Bronchial epithelial cell (primary cell): Measurements from ENCODE around the gene CLSTN2. TPM values are rescaled to one million over a fixed set of nuclear protein-coding genes. Genes with fewer than 3 reads are reported as not detected.
"Not testable (repeated sequence)": the region's sequence is repeated elsewhere in the genome, so short reads cannot be mapped to it uniquely, and the experiment has no call there.

Experiments
- DNase-seq: peaks from one replicate; pipeline ENCODE4 v3.0.0-alpha.2; 2010; ENCODE audit warnings: low read depth
- FAIRE-seq: peaks from 2 replicates; lab custom pipeline; 2011; peaks lifted over from hg19 to GRCh38; lab: Jason Lieb, UNC
- H3K27me3 ChIP-seq: 2 replicates; pipeline ENCODE4 v1.5.1; 2011; ENCODE audit warnings: low read length; ENCODE audit not compliant: control insufficient read depth, insufficient read depth
- H3K36me3 ChIP-seq: 2 replicates; pipeline ENCODE4 v1.5.1; 2011; ENCODE audit warnings: low read length; ENCODE audit not compliant: control insufficient read depth, insufficient read depth
- H3K4me3 ChIP-seq: 2 replicates; pipeline ENCODE4 v1.5.1; 2011; ENCODE audit warnings: mild to moderate bottlenecking, low read depth, low read length, control low read depth
- CTCF ChIP-seq: IDR thresholded peaks from 2 replicates; pipeline ENCODE4 v1.5.1; 2011; ENCODE audit warnings: mild to moderate bottlenecking, moderate library complexity, low read length, control low read depth, inconsistent platforms; ENCODE audit not compliant: insufficient read depth, severe bottlenecking
- total RNA-seq: library from RNA; depleted of rRNA; stranded (reverse); fragments of >200 nt; gene quantifications from 2 replicates; pipeline ENCODE4 v1.2.1, GENCODE V29; 2014

CLSTN2 gene
- total RNA-seq, 1 donor from 2014 or later, result 0.26 TPM

- FAIRE-seq, result no peak
- DNase-seq, result no peak
- H3K4me3 ChIP-seq, result no peak overlapping the region
- no peaks in the 10 kb centered on the region for H3K36me3 ChIP-seq
- no peak for TF ChIP-seq CTCF
- H3K27me3 ChIP-seq, result no peaks in the 10 kb centered on the region
These were observed 473.3 kb downstream of the CLSTN2 start for GRCh38 chr3:140408252-140408651.

GRCh38 chr3:140416666-140417065 lies 481.7 kb downstream of the CLSTN2 start:
- DNase-seq (no peak), FAIRE-seq (no peak)
- Histone ChIP-seq H3K4me3 (no peak overlapping the region), H3K27me3 (no peaks in the 10 kb centered on the region), H3K36me3 (no peaks in the 10 kb centered on the region)
- TF ChIP-seq CTCF, result no peak

GRCh38 chr3:140420621-140421357 lies 485.8 kb downstream of the CLSTN2 start:
- Histone ChIP-seq H3K36me3 (no peaks in the 10 kb centered on the region), H3K27me3 (no peaks in the 10 kb centered on the region), H3K4me3 (no peak overlapping the region)
- no peak for TF ChIP-seq CTCF
- no peak for FAIRE-seq
- DNase-seq, result no peak

- FAIRE-seq (no peak), DNase-seq (peak; percentile 47)
- no peak overlapping the region for H3K4me3 ChIP-seq
- TF ChIP-seq CTCF, result no peak
- H3K36me3 ChIP-seq, result no peaks in the 10 kb centered on the region
- no peaks in the 10 kb centered on the region for H3K27me3 ChIP-seq
These were observed 486.9 kb downstream of the CLSTN2 start for GRCh38 chr3:140421884-140422283.

GRCh38 chr3:140423146-140423545 lies 488.2 kb downstream of the CLSTN2 start:
- no peak overlapping the region for H3K4me3 ChIP-seq
- DNase-seq, result no peak
- no peak for FAIRE-seq
- H3K36me3 ChIP-seq, result no peaks in the 10 kb centered on the region
- TF ChIP-seq CTCF, result no peak
- no peaks in the 10 kb centered on the region for H3K27me3 ChIP-seq

- DNase-seq, result peak; percentile 42
- not testable (repeated sequence) for H3K27me3 ChIP-seq, FAIRE-seq, H3K36me3 ChIP-seq, H3K4me3 ChIP-seq
These were observed 488.6 kb downstream of the CLSTN2 start for GRCh38 chr3:140423574-140423973.
